ENCODE results near the gene BICRAL. TPM values are rescaled to one million over a fixed set of nuclear protein-coding genes. Genes with fewer than 3 reads are reported as not detected.

Gene BICRAL
- total and polyA plus RNA-seq, 2 donors, result 6.4 to 6.7 TPM

DNA sequence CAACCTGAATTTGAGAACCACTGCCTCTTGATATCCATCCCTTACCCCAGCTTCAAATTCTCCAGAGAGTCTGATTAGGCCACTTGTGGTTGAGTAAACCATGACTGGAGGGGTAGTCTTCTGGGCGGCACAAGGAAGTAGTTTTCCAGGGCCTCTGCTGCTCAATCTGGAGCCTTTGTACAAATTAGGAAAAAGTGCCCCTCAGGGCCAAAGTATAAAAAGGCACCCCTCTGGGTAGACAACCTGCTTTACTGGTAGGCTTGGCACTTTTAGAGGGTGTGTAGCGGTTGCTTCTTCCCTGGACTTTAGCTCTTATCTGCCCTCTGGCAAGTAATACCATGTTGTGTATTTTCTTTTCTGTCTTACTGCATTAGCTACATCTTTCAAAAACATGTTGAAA is 64.7 kb downstream of the BICRAL start:
- WGBS, result 97% methylated on average over 2 of the region's 2 CpGs
- no peak for DNase-seq (ENCODE audit: low read depth in 6 of 9, low spot score in 9 of 9)
- H3K36me3 ChIP-seq (ENCODE audit: control insufficient read depth in 2 of 2, insufficient read depth in 2 of 2, low read length in 1 of 2), result peaks cover 6 to 10% of the 10 kb centered on the region in 2 donors

DNA sequence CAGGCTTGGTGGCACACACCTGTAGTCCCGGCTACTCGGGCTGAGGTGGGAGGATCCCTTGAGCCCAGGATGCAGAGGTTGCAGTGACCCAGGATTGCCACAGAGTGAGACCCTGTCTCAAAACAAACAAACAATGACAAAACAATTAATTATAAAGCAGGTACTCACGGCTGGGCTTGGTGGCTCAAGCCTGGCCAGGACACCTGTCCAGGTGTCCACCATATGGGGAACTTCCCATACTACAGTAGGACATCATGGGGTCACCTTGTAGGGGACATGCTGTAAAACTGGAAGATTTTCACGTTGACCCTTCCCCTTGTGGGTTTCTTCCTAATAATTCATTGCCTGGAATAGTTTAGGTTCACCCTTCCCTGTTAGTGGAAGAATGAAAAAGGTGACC is 66.8 kb downstream of the BICRAL start:
- Histone ChIP-seq H3K4me3 (ENCODE audit: low read length in 2 of 2) (no peak overlapping the region), H3K27me3 (ENCODE audit: control insufficient read depth in 2 of 2, insufficient read depth in 1 of 2, low read length in 1 of 2) (no peaks in the 10 kb centered on the region), H3K9me3 (ENCODE audit: control insufficient read depth in 2 of 2, insufficient read depth in 1 of 2, low read length in 1 of 2) (no peaks in the 10 kb centered on the region), H3K36me3 (ENCODE audit: control insufficient read depth in 2 of 2, insufficient read depth in 2 of 2, low read length in 1 of 2) (peaks cover 14 to 20% of the 10 kb centered on the region in 2 donors), H3K27ac (ENCODE audit: low read depth in 1 of 2, low read length in 1 of 2) (no peak overlapping the region), H3K4me1 (ENCODE audit: control insufficient read depth in 2 of 2, insufficient read depth in 2 of 2, low read length in 2 of 2) (no peaks in the 10 kb centered on the region)
- 98% methylated on average over 4 of the region's 4 CpGs for WGBS
- DNase-seq (ENCODE audit: low read depth in 6 of 9, low spot score in 9 of 9), result no peak

More for the DNA sequence above, 64.7 kb downstream of the BICRAL start:
- no peaks in the 10 kb centered on the region for H3K4me1 ChIP-seq (ENCODE audit: control insufficient read depth in 2 of 2, insufficient read depth in 2 of 2, low read length in 2 of 2)
- H3K27me3 ChIP-seq (ENCODE audit: control insufficient read depth in 2 of 2, insufficient read depth in 1 of 2, low read length in 1 of 2), result no peaks in the 10 kb centered on the region
- no peaks in the 10 kb centered on the region for H3K9me3 ChIP-seq (ENCODE audit: control insufficient read depth in 2 of 2, insufficient read depth in 1 of 2, low read length in 1 of 2)
- no peak overlapping the region for H3K4me3 ChIP-seq (ENCODE audit: low read length in 2 of 2)
- H3K27ac ChIP-seq (ENCODE audit: low read depth in 1 of 2, low read length in 1 of 2), result no peak overlapping the region

DNA sequence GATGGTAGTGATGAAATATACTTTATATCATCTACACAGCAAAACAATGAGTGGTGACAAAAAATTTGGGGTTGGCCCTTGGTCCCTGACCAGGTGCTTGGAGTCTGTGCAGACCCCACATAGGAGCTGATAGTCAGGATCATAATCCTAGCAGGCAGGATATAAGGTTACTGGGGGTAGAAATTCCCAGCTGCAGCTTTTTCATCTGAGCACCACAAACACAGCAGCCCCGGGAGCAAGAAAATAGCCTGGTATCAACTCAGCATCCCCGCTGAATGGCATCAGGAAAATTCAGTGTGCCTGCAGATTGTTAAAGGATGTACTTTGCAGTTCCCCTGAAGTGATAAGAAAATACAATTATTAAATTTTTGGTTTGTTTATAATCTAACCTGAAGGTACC is 69.7 kb downstream of the BICRAL start:
- H3K9me3 ChIP-seq (ENCODE audit: control insufficient read depth in 2 of 2, insufficient read depth in 1 of 2, low read length in 1 of 2), result no peaks in the 10 kb centered on the region
- no peak for DNase-seq (ENCODE audit: low read depth in 6 of 9, low spot score in 9 of 9)
- H3K27ac ChIP-seq (ENCODE audit: low read depth in 1 of 2, low read length in 1 of 2), result no peak overlapping the region
- H3K4me1 ChIP-seq (ENCODE audit: control insufficient read depth in 2 of 2, insufficient read depth in 2 of 2, low read length in 2 of 2), result no peaks in the 10 kb centered on the region
- peaks cover 26 to 36% of the 10 kb centered on the region in 2 donors for H3K36me3 ChIP-seq (ENCODE audit: control insufficient read depth in 2 of 2, insufficient read depth in 2 of 2, low read length in 1 of 2)
- whole genome bisulfite sequencing, result 98% methylated on average over 2 of the region's 2 CpGs
- H3K27me3 ChIP-seq (ENCODE audit: control insufficient read depth in 2 of 2, insufficient read depth in 1 of 2, low read length in 1 of 2), result no peaks in the 10 kb centered on the region
- no peak overlapping the region for H3K4me3 ChIP-seq (ENCODE audit: low read length in 2 of 2)

DNA sequence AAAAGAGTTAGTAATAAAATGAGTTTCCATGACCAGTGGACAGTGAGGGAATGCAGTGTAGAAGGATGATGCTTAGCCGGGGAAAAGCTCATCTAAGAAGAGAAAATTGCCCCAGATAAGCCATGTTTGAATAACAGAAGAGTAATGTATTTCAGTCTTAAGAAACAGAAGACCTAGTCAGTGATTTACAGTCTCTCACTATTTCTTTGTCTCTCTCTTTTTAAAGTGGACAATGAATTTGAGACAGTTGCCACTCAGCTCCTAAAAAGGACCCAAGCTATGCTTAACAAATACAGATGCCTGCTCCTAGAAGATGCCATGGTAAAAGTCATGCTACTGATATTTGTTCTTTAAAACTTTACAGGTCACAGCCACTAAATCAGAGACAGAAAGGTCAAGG is 78.2 kb downstream of the BICRAL start:
- Histone ChIP-seq H3K4me3 (ENCODE audit: low read length in 2 of 2) (no peak overlapping the region), H3K4me1 (ENCODE audit: control insufficient read depth in 2 of 2, insufficient read depth in 2 of 2, low read length in 2 of 2) (no peaks in the 10 kb centered on the region), H3K9me3 (ENCODE audit: control insufficient read depth in 2 of 2, insufficient read depth in 1 of 2, low read length in 1 of 2) (no peaks in the 10 kb centered on the region), H3K36me3 (ENCODE audit: control insufficient read depth in 2 of 2, insufficient read depth in 2 of 2, low read length in 1 of 2) (peaks cover 62 to 72% of the 10 kb centered on the region in 2 donors), H3K27me3 (ENCODE audit: control insufficient read depth in 2 of 2, insufficient read depth in 1 of 2, low read length in 1 of 2) (no peaks in the 10 kb centered on the region), H3K27ac (ENCODE audit: low read depth in 1 of 2, low read length in 1 of 2) (no peak overlapping the region)
- 95% methylated on average over 1 of the region's 1 CpG for WGBS
- no peak for DNase-seq (ENCODE audit: low read depth in 6 of 9, low spot score in 9 of 9)

DNA sequence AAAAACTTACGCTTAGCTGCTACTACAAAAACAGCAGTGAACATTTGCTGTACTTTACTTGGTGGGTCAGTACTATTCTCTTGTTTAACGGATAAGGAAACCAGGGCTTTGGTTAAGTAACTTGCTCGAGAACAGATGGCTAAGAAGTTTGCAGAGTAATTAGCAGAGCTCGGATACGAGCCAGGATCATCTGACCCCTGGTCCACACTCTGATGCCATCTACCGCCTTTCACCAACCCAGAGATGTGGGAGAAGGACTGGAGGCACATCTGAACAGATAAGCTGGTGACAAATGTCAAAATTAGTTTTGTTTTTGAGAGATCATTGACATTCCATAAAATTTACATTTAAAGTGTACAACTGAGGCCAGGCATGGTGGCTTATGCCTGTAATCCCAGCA is 78.6 kb downstream of the BICRAL start:
- Histone ChIP-seq H3K27me3 (ENCODE audit: control insufficient read depth in 2 of 2, insufficient read depth in 1 of 2, low read length in 1 of 2) (no peaks in the 10 kb centered on the region), H3K9me3 (ENCODE audit: control insufficient read depth in 2 of 2, insufficient read depth in 1 of 2, low read length in 1 of 2) (no peaks in the 10 kb centered on the region), H3K4me1 (ENCODE audit: control insufficient read depth in 2 of 2, insufficient read depth in 2 of 2, low read length in 2 of 2) (no peaks in the 10 kb centered on the region), H3K36me3 (ENCODE audit: control insufficient read depth in 2 of 2, insufficient read depth in 2 of 2, low read length in 1 of 2) (peaks cover 64 to 74% of the 10 kb centered on the region in 2 donors), H3K4me3 (ENCODE audit: low read length in 2 of 2) (no peak overlapping the region), H3K27ac (ENCODE audit: low read depth in 1 of 2, low read length in 1 of 2) (no peak overlapping the region)
- DNase-seq (ENCODE audit: low read depth in 6 of 9, low spot score in 9 of 9), result no peak
- over 99% methylated on average over 6 of the region's 6 CpGs for WGBS

DNA sequence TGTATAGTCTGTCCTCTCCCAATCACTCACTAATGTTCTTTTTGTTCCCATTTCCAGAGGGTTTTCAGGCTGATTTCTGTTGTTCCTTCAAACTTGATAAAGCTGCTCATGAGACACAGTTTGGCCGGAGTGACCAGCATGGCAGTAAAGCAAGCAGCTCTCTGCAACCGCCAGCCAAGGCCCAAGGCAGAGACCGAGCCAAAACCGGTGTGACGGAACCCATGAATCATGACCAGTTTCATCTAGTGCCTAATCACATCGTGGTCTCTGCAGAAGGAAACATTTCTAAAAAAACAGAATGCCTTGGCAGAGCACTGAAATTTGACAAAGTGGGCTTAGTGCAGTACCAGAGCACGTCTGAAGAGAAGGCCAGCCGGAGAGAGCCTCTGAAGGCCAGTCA is 82.8 kb downstream of the BICRAL start:
- no peaks in the 10 kb centered on the region for H3K4me1 ChIP-seq (ENCODE audit: control insufficient read depth in 2 of 2, insufficient read depth in 2 of 2, low read length in 2 of 2)
- no peak overlapping the region for H3K4me3 ChIP-seq (ENCODE audit: low read length in 2 of 2)
- H3K27ac ChIP-seq (ENCODE audit: low read depth in 1 of 2, low read length in 1 of 2), result no peak overlapping the region
- no peaks in the 10 kb centered on the region for H3K27me3 ChIP-seq (ENCODE audit: control insufficient read depth in 2 of 2, insufficient read depth in 1 of 2, low read length in 1 of 2)
- H3K36me3 ChIP-seq (ENCODE audit: control insufficient read depth in 2 of 2, insufficient read depth in 2 of 2, low read length in 1 of 2), result peaks cover 53 to 68% of the 10 kb centered on the region in 2 donors
- no peaks in the 10 kb centered on the region for H3K9me3 ChIP-seq (ENCODE audit: control insufficient read depth in 2 of 2, insufficient read depth in 1 of 2, low read length in 1 of 2)
- WGBS, result 96% methylated on average over 8 of the region's 8 CpGs
- DNase-seq (ENCODE audit: low read depth in 6 of 9, low spot score in 9 of 9), result no peak

DNA sequence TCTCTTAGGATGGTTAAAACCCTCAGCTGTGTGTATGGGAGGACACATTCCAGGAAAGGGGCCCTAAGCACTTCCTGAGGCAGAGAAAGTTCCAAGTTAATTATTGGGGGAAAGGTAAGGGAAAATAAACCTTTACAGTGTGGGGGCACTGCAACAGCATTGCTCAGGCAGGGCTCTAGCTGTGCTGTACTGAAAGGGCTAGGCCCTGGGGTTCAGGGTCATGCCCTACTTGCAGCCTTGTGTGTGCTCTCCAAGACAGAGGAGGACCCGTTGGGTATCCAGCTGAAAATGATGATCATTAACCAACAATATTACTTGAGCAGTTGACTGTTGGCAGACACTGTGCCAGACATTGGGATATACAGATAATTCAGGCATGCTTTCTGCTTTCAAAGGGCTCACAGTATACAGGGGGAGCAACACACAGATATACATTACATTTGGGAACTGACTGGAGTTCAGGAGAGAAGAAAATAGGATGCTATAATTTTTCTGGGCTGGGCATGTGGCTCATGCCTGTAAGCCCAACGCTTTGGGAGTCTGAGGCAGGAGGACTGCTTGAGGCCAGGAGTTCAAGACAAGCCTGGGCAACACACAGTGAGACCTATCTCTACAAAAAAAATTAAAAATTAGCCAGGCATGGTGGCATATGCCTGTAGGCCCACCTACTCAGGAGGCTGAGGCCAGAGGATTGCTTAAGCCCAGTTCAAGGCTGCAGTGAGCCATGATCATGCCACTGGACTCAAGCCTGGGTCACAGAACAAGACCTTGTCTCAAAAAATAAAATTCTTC is 88.5 kb downstream of the BICRAL start:
- H3K4me3 ChIP-seq (ENCODE audit: low read length in 2 of 2), result no peak overlapping the region
- WGBS, result 91% methylated on average over 2 of the region's 2 CpGs
- H3K36me3 ChIP-seq (ENCODE audit: control insufficient read depth in 2 of 2, insufficient read depth in 2 of 2, low read length in 1 of 2), result peaks cover 17 to 25% of the 10 kb centered on the region in 2 donors
- no peaks in the 10 kb centered on the region for H3K9me3 ChIP-seq (ENCODE audit: control insufficient read depth in 2 of 2, insufficient read depth in 1 of 2, low read length in 1 of 2)
- no peak overlapping the region for H3K27ac ChIP-seq (ENCODE audit: low read depth in 1 of 2, low read length in 1 of 2)
- no peaks in the 10 kb centered on the region for H3K4me1 ChIP-seq (ENCODE audit: control insufficient read depth in 2 of 2, insufficient read depth in 2 of 2, low read length in 2 of 2)
- no peaks in the 10 kb centered on the region for H3K27me3 ChIP-seq (ENCODE audit: control insufficient read depth in 2 of 2, insufficient read depth in 1 of 2, low read length in 1 of 2)
- DNase-seq (ENCODE audit: low read depth in 6 of 9, low spot score in 9 of 9), result no peak

DNA sequence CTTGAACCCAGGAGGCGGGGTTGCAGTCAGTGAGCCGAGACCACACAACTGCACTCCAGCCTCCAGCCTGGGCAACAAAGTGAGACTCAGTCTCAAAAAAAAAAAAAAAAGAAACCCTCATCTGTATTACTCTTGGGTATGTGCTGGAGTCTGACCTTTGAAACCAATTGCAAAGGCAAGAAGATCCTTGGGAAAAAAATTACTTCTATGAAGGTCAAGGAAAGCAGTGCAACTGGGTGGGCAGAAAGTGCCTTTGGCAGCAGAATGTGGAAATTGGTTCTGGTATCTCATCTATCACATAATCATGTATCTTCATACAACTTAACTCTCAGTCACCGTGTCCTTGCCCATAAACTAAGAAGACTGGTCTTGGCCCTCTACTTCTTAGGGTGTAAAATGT is 89.9 kb downstream of the BICRAL start:
- Histone ChIP-seq H3K9me3 (ENCODE audit: control insufficient read depth in 2 of 2, insufficient read depth in 1 of 2, low read length in 1 of 2) (no peaks in the 10 kb centered on the region), H3K27me3 (ENCODE audit: control insufficient read depth in 2 of 2, insufficient read depth in 1 of 2, low read length in 1 of 2) (no peaks in the 10 kb centered on the region), H3K27ac (ENCODE audit: low read depth in 1 of 2, low read length in 1 of 2) (no peak overlapping the region), H3K4me1 (ENCODE audit: control insufficient read depth in 2 of 2, insufficient read depth in 2 of 2, low read length in 2 of 2) (no peaks in the 10 kb centered on the region), H3K4me3 (ENCODE audit: low read length in 2 of 2) (no peak overlapping the region), H3K36me3 (ENCODE audit: control insufficient read depth in 2 of 2, insufficient read depth in 2 of 2, low read length in 1 of 2) (peaks cover 11 to 12% of the 10 kb centered on the region in 2 donors)
- no peak for DNase-seq (ENCODE audit: low read depth in 6 of 9, low spot score in 9 of 9)
- WGBS, result 95% methylated on average over 3 of the region's 3 CpGs

DNA sequence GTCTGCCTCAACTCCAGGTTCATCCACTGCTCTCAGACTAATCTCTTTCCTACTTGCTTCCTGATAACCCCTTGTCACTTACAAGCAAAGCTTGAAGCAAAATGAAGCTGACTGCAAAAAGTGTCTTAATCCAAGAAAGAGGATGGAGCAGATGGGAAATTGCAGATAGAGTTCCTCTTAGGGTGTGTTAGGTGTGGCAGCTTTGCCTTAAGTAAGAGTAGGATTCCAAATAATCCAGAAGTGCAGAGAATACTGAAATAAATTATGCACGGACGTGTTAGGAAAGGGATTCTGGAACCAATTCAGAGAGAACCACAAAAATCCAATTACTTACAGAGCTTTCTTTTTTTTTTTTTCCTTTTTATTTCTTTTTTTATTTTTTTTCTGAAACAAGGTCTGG is 91.5 kb downstream of the BICRAL start:
- DNase-seq (ENCODE audit: low read depth in 6 of 9, low spot score in 9 of 9), result no peak
- Histone ChIP-seq H3K4me1 (ENCODE audit: control insufficient read depth in 2 of 2, insufficient read depth in 2 of 2, low read length in 2 of 2) (no peaks in the 10 kb centered on the region), H3K27me3 (ENCODE audit: control insufficient read depth in 2 of 2, insufficient read depth in 1 of 2, low read length in 1 of 2) (no peaks in the 10 kb centered on the region), H3K36me3 (ENCODE audit: control insufficient read depth in 2 of 2, insufficient read depth in 2 of 2, low read length in 1 of 2) (peaks cover 0 to 5% of the 10 kb centered on the region in 2 donors), H3K4me3 (ENCODE audit: low read length in 2 of 2) (no peak overlapping the region), H3K9me3 (ENCODE audit: control insufficient read depth in 2 of 2, insufficient read depth in 1 of 2, low read length in 1 of 2) (no peaks in the 10 kb centered on the region), H3K27ac (ENCODE audit: low read depth in 1 of 2, low read length in 1 of 2) (no peak overlapping the region)
- WGBS, result 91% methylated on average over 2 of the region's 2 CpGs
